ENCODE measurements around the gene LATS2.

DNA sequence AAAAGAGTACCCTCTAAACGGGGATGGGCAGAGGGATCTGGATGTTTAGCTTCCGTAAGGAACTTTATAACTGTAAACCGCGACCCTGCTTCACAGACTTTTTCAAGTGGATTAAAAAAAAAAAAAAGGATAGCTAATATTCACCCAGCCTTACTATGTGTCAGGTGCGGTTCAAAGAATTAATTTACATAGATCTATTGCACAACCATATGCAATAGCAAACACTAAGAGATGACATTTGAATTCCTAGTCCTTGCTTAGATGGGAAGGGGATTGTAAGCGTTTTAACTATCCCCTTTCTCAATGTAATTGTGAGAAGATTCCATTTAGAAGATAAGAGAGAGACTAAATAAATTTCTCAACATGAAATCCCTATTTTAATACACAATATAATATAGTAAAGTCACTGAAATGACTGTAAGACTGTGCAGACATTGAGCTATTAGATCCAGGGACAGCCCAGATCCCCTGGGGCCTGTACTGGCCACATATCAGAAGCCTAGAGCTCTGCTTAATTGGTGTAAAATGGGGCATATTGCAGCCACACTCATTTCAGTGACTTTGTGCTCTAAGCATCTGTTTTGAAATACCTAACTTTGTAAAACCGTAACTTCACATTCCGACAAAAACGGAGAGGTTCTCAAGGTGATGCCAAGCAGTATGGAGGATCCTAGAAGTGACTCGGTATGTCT is 13.6 kb downstream of the LATS2 start:
- TF ChIP-seq CTCF (IDR thresholded peaks at IDR 0.05; ENCODE audit: low read depth, low read length) (no peak), POLR2A (IDR thresholded peaks at IDR 0.05; ENCODE audit: extremely low read depth, insufficient read length) (no peak), MAX (IDR thresholded peaks at IDR 0.05; ENCODE audit: low read depth, low read length) (no peak)
